Glutamatergic neuron (in vitro differentiated cells): ENCODE results near the gene RNF126. TPM values are rescaled to one million over a fixed set of nuclear protein-coding genes. Genes with fewer than 3 reads are reported as not detected.
A peak's percentile ranks its signal among the peaks of the same experiment; 100 is the strongest.

Source experiments
- DNase-seq: peaks from one replicate; pipeline ENCODE4 v3.0.0; 2022
- H3K27ac Mint-ChIP-seq: one replicate; pipeline ENCODE4 v1.8.0; 2020; ENCODE audit warnings: mild to moderate bottlenecking, mixed read lengths, inconsistent platforms; ENCODE audit not compliant: unreplicated experiment
- H3K27me3 Mint-ChIP-seq: one replicate; pipeline ENCODE4 v1.8.0; 2020; ENCODE audit warnings: mild to moderate bottlenecking, moderate library complexity, mixed read lengths, inconsistent platforms; ENCODE audit not compliant: unreplicated experiment
- H3K36me3 Mint-ChIP-seq: one replicate; pipeline ENCODE4 v1.8.0; 2020; ENCODE audit warnings: mild to moderate bottlenecking, mixed read lengths, inconsistent platforms; ENCODE audit not compliant: unreplicated experiment
- H3K4me1 Mint-ChIP-seq: one replicate; pipeline ENCODE4 v1.8.0; 2020; ENCODE audit warnings: mild to moderate bottlenecking, low read depth, mixed read lengths, inconsistent platforms; ENCODE audit not compliant: unreplicated experiment
- H3K4me3 Mint-ChIP-seq: one replicate; pipeline ENCODE4 v1.8.0; 2020; ENCODE audit warnings: mild to moderate bottlenecking, mixed read lengths, inconsistent platforms; ENCODE audit not compliant: unreplicated experiment
- H3K9me3 Mint-ChIP-seq: one replicate; pipeline ENCODE4 v1.8.0; 2020; ENCODE audit warnings: mild to moderate bottlenecking, moderate library complexity, mixed read lengths, inconsistent platforms; ENCODE audit not compliant: unreplicated experiment
- CTCF ChIP-seq: fragments of 200-600 bp; sonication (generic); IDR thresholded peaks from one replicate; pipeline ENCODE4 v1.5.0; 2021; ENCODE audit not compliant: partially characterized antibody, unreplicated experiment
- total RNA-seq: library from RNA; stranded (reverse); fragmentation: NEBNext Ultra II Directional; extraction: Animal tissue kit (Norgen Biotek cat#: 25700); gene quantifications from one replicate; pipeline ENCODE4 v1.2.1, GENCODE V29; 2021; ENCODE audit not compliant: unreplicated experiment

RNF126 gene
- total RNA-seq, 1 donor from 2014 or later, result 51.7 TPM

- peak; percentile 68 for DNase-seq
- Mint-ChIP-seq H3K27me3 (peaks cover 22% of the 10 kb centered on the region), H3K9me3 (peaks cover 20% of the 10 kb centered on the region), H3K27ac (peak overlapping the region; percentile 82), H3K36me3 (no peaks in the 10 kb centered on the region), H3K4me3 (peak overlapping the region; percentile 75), H3K4me1 (peaks cover 13% of the 10 kb centered on the region)
- TF ChIP-seq CTCF, result no peak
Observed at GRCh38 chr19:709196-709964, 46.4 kb upstream of the RNF126 start.

GRCh38 chr19:708154-709143, 45.4 kb upstream of the RNF126 start, which contains the start of gene PALM:
Gene PALM (plus strand): TSS chr19:708935. CDS start chr19:709147, 212 bp downstream.
- TF ChIP-seq CTCF, result no peak
- H3K4me1 Mint-ChIP-seq, result peaks cover 13% of the 10 kb centered on the region
- peak within 1 kb of the TSS; percentile 82 for H3K27ac Mint-ChIP-seq
- peak; percentile 86 for DNase-seq
- H3K4me3 Mint-ChIP-seq, result peak within 1 kb of the TSS; percentile 75
- H3K9me3 Mint-ChIP-seq, result peaks cover 20% of the 10 kb centered on the region
- H3K27me3 Mint-ChIP-seq, result peaks cover 22% of the 10 kb centered on the region
- H3K36me3 Mint-ChIP-seq, result no peaks in the 10 kb centered on the region

GRCh38 chr19:704447-704741, 41.4 kb upstream of the RNF126 start:
- Mint-ChIP-seq H3K4me1 (no peaks in the 10 kb centered on the region), H3K27ac (no peak overlapping the region), H3K36me3 (no peaks in the 10 kb centered on the region), H3K9me3 (peaks cover 5% of the 10 kb centered on the region), H3K4me3 (no peak overlapping the region), H3K27me3 (peaks cover 6% of the 10 kb centered on the region)
- DNase-seq, result no peak
- TF ChIP-seq CTCF, result no peak

GRCh38 chr19:703651-704446, 40.8 kb upstream of the RNF126 start:
- peaks cover 6% of the 10 kb centered on the region for H3K27me3 Mint-ChIP-seq
- no peak overlapping the region for H3K4me3 Mint-ChIP-seq
- H3K27ac Mint-ChIP-seq, result no peak overlapping the region

More at GRCh38 chr19:703651-704446, 40.8 kb upstream of the RNF126 start:
- Mint-ChIP-seq H3K4me1 (no peaks in the 10 kb centered on the region), H3K36me3 (no peaks in the 10 kb centered on the region), H3K9me3 (peaks cover 5% of the 10 kb centered on the region)
- no peak for TF ChIP-seq CTCF
- peak; percentile 78 for DNase-seq
